DMS53 (cell line): ENCODE results near the gene NCAM1.

Experiments
- DNase-seq: peaks from one replicate; lab custom pipeline; 2025; lab: John Stamatoyannopoulos, UW

The NCAM1 gene

GRCh38 chr11:113131036-113131775 lies 170.0 kb downstream of the NCAM1 start:
- no peak for DNase-seq

- no peak for DNase-seq
Measured at GRCh38 chr11:113133071-113133470, 171.9 kb downstream of the NCAM1 start.

- no peak for DNase-seq
Measured at GRCh38 chr11:113134626-113135025, 173.4 kb downstream of the NCAM1 start.

DNA sequence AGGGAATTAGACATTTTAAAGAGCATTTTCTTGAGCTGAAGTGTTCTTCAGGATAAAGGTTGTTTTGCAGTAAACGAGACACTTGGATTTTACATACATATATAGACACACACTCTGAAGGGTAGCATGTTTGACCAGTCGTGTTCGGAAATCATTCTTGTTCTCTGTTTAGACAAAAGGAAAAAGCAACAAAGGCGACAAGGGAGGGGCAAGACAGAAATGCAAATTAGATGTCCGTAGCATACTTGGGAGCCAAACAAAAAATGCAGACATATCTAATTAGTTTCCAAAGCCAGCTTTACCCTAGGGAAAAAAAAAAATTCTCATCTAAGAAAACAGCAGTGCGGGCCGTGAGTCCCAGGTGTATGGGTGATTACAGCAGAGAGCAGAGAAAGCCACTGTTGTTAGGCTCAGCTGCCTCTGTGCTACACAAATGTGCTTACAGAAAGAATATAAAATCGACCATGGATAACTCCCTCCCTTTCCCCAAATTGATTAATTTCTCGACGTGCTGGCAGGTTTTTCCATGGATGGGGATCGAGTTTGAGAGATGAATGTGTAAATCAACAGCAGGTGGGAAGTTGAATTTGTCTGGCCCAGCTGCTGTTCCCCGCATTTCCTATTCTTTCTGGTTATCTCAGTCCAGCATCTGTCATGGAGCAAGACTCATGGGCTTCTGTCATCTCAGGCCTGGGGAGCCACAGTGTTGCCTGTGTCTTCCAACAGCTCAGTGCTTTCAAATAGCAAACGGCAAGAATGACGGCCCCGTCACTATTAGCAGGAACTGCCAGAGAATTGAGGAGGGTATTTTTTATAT lies 176.7 kb downstream of the NCAM1 start:
- no peak for DNase-seq

DNA sequence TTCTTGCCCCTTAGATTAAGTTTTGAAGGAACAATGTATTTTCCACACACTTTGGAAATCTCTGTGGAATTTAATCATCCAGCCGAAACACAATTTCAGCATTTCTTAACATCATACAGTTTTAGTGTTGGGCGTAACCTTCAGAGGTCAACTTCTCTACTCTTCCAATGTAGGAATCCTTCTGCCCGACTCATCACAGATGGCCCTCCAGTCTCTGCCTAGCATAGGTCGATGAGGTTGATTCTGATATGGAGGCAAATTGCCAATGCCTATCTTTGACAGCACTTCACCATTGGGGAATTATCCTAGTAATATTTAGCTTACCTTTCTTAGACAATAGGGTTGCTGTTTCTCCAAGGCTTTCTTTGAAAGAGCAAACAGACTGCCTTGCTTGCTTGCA lies 177.5 kb downstream of the NCAM1 start:
- no peak for DNase-seq

- peak; percentile 5 for DNase-seq
Measured at GRCh38 chr11:113141010-113141409, 179.8 kb downstream of the NCAM1 start.

DNA sequence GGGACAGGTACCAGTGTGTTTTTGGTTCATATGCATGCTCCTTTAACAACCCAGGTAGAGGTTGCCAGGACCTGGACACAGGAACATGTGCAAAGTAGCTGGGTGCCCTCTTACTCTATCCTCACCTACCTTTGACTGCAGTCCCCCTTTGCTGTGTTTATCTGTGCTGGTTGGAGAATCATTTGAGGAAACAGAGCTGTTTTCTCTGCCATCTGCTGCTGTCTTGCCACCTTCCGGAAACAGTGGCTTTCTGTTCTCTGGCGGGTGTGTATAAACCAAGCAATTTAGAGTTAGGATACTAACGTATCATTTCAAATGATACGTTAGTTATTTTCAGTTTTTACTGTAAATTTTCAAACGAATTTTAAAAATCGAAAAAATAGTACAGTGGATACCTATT lies 181.3 kb downstream of the NCAM1 start:
- DNase-seq: no peak

GRCh38 chr11:113147249-113147648 lies 186.0 kb downstream of the NCAM1 start:
- no peak for DNase-seq

DNA sequence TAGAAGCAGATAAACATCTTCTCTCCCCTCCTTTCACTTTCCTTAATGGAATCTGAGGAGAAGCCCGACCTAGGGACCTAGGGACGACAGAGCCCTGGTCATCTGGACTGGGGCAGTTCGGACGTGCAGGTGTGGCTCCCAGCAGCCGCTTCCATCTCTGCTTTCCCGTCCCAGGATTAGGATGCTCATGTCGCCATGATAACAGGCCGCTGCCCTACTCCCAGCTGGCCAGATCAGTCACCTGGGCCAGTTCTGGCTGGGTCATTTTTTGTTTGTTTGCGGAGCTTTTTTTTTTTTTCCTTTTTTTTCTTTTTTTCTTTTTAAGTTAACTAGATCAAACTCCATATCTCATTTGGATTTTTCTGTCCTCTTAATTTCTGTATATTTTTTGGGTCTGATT lies 186.9 kb downstream of the NCAM1 start:
- no peak for DNase-seq

- DNase-seq: no peak
Measured at GRCh38 chr11:113148652-113149051, 187.4 kb downstream of the NCAM1 start.

- DNase-seq: no peak
Measured at GRCh38 chr11:113151521-113151920, 190.3 kb downstream of the NCAM1 start.

GRCh38 chr11:113152500-113152899 lies 191.3 kb downstream of the NCAM1 start:
- DNase-seq: no peak

- DNase-seq: peak; percentile 33
Measured at GRCh38 chr11:113153847-113154246, 192.6 kb downstream of the NCAM1 start.

DNA sequence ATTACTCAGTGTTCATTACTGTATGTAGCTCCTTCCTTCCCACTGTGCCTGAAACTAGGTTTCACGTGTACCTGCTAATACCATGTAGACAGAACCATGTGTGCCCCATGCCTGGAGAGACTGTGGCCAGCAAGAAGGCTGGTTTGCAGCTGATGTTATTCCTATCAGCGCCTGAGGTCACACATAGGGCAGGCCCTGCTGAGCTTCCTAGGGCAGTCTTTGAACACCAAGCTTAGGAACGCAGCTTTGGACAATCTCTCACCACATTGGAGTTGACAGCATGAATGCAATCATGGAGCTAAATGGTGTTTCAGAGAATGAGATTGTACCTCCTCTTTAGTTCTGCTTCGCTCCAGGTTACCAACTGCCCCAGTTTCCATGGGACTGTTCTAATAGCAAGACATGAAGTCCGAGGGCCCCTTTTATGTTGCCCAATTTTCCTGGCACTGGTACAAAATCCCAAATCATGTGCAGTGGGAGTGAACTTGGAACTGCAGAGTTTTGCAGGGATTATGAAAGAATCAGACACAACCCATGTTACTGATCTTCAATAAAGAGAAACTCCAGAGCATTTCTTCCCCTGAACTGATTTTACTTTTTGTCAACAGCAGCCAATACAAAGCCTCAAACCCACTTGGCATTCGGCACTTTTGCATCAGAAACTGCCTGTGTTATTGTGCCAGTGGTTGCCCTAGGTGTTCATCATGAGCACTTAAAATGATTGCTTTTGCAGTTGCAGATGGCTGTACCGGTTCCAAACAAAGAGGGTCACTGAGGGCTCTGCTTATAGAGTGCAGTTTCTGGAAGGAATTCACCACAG lies 199.0 kb downstream of the NCAM1 start:
- peak; percentile 23 for DNase-seq

DNA sequence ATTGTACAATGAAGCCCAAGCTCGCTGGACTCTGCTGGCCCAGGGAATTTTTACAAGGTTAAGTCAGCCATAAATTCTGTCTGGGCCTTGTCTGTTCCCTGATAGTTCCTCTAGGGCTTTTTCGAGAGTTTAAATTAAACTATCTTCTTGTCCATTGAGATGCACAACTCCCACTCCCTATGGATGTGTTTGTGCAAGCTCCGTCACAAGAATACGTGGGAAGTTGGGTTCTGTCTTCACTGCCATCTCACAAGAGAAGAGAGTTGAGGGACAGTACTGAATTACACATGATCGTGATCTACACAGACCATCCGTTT lies 199.5 kb downstream of the NCAM1 start:
- no peak for DNase-seq

DNA sequence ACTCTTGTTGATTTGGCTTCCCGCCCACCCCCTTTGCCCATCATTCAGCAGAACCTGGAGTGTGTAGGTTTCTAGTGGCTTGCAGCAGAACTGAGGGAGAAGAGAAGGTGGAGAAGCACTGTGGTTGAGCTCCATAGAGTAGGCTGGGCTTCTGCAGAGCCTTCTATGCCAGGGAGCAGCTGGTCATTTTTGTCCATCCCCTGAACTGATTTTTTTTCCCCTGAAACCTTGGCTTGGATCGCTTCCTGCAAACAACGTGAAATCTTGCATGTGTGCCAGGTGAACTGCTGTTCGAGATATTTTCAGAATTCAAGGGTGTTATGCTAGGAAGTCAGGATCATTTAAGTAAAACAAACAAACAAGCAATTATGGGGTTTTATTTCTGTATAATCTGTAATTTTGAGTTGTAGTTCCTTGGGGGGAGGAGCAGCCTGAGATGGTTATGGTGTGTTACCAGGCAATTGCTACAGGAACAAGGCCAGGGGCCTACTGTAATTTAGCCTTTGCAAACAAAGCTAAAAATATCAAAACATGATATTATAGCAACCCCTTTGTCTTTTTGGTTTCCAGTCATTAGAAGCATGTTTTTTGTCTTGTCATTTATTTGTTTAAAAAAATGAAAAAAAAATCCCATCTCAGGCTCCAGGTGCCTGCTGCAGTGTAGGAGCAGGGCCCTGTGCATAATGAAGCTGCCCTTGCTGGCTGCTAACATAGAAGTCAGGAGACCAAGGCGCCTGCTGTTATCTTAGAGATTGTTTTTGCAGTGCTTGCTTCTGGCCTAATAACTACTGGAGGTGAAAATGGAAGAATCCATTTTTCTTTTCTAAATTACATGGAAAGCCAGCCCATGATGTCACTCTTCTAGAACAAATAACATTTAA lies 200.7 kb downstream of the NCAM1 start:
- DNase-seq: peak; percentile 89

GRCh38 chr11:113162592-113162962 lies 201.4 kb downstream of the NCAM1 start:
- DNase-seq: peak; percentile 83

DNA sequence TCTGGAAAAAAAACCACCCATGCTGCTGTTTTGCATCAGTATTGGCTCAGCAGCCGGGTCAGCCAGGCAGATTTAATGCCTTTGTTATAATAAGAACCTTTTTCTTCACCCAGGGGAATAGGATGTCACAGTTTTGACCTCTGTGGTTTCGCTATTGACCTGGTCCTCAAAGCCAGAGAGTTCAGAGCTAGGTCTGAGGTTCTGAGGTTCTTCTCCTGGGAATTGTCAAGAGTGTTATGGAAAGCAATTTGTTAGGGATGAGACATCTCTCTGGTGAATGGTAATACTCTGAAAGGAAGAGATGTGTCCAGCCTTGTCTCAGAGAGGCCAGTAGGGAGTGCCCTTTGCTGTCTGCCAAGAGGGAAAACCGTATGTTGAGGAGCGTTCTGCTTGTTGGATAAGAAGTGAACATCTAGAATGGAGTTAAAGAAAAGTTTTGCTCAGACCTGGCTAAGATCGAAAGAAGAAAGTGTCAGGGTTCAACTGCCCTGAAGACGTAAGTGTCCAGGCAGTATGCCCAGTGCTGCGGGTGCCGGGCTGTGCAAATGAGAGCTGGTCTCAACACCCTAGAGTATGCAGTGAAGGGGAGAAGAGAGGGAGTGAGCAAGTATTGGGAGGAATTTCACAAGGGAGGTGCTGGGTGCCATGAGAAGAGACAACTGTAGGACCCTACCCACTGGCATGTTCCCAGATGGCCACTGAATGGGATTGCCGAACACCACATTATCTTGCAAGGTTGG lies 202.2 kb downstream of the NCAM1 start:
- no peak for DNase-seq

- no peak for DNase-seq
Measured at GRCh38 chr11:113166280-113166679, 205.1 kb downstream of the NCAM1 start.

GRCh38 chr11:113167599-113167998 lies 206.4 kb downstream of the NCAM1 start:
- no peak for DNase-seq
